A673 (cell line): ENCODE results near the gene M1AP.

ENCODE experiments used
- EZH2 ChIP-seq: fragments of 200-600 bp; sonication (generic); IDR thresholded peaks from 2 replicates; pipeline ENCODE4 v1.6.1; 2017; ENCODE audit warnings: borderline replicate concordance, low read depth, mild to moderate bottlenecking, mixed read lengths, antibody characterized with exemption, low read length; ENCODE audit not compliant: poor library complexity, severe bottlenecking
- TF ChIP-seq, protein P1 (sequence below): fragments of 300-800, 200-600 bp; sonication (generic); conservative IDR thresholded peaks from 2 replicates; pipeline ENCODE4 v1.5.1; 2017; ENCODE audit warnings: low read depth, mild to moderate bottlenecking, antibody characterized with exemption, low read length, moderate library complexity, mixed read lengths

DNA sequence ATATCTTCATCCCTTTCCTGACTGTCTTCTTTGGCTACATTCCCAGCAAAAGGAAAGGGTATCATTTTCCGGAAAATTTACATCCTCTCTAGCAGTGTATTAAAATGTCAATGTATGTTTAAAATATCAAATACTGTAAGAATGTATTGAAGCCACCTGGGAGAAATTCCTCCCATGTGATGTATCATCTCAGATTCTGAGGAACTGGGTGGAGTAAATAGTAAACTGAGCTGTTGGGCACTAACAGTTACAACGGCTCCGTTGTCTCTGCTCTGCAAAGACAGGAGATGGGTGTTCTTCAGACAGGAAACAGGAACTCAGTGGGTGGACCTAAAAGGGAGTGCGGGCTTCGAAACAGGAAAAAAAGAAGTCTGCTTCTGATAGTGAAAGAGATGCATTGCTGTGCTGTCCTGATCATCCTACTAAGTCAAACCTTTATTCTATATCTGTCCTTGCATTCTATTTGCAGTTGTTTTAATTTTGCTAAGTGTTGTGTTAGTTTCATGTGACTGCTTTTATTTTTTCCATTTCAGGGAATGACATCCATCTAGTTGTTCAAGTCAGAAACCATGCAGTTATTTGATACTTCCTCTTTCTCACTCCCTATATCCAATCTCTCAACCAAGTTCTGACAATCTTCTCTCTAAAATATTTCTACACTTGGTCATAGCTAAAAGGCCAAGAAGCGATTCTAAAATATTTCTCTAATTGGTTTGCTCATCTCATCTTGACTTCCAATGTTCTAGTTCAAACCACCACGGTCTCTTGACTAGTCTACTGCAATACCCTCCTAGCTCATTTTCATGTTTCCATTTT lies 74.2 kb downstream of the M1AP start:
- TF ChIP-seq, protein P1, sequence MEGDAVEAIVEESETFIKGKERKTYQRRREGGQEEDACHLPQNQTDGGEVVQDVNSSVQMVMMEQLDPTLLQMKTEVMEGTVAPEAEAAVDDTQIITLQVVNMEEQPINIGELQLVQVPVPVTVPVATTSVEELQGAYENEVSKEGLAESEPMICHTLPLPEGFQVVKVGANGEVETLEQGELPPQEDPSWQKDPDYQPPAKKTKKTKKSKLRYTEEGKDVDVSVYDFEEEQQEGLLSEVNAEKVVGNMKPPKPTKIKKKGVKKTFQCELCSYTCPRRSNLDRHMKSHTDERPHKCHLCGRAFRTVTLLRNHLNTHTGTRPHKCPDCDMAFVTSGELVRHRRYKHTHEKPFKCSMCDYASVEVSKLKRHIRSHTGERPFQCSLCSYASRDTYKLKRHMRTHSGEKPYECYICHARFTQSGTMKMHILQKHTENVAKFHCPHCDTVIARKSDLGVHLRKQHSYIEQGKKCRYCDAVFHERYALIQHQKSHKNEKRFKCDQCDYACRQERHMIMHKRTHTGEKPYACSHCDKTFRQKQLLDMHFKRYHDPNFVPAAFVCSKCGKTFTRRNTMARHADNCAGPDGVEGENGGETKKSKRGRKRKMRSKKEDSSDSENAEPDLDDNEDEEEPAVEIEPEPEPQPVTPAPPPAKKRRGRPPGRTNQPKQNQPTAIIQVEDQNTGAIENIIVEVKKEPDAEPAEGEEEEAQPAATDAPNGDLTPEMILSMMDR: no peak
- TF ChIP-seq EZH2: no peak
